K562 (cell line): Measurements from ENCODE around the gene ACHE. TPM values are rescaled to one million over a fixed set of nuclear protein-coding genes. Genes with fewer than 3 reads are reported as not detected.
A peak's percentile ranks its signal among the peaks of the same experiment; 100 is the strongest.

Experiments used
- HDAC2 ChIP-seq: fragments of 450-650 bp; IDR thresholded peaks from 2 replicates; pipeline ENCODE4 v1.6.1; 2016; ENCODE audit warnings: mild to moderate bottlenecking
- HNRNPK ChIP-seq: fragments of 200-400 bp; formaldehyde crosslinking; IDR thresholded peaks from one replicate; pipeline ENCODE4 v1.6.1; 2018; ENCODE audit warnings: mild to moderate bottlenecking, low read depth, low read length; ENCODE audit not compliant: poor library complexity, severe bottlenecking
- KAT8 ChIP-seq: fragments of 450-650 bp; IDR thresholded peaks from 2 replicates; pipeline ENCODE4 v1.6.1; 2016; ENCODE audit warnings: low read depth, mild to moderate bottlenecking
- MCM7 ChIP-seq, 2 experiments: fragments of 450-650 bp; IDR thresholded peaks; 2 replicates each; pipeline ENCODE4 v1.6.1; 2016 to 2018
- NFIX ChIP-seq: fragments of 250-450 bp; sonication (Bioruptor Pico); IDR thresholded peaks from 2 replicates; pipeline ENCODE4 v1.4.0; 2020; ENCODE audit warnings: low read depth, mild to moderate bottlenecking, moderate library complexity
- NFRKB ChIP-seq: fragments of 450-650 bp; IDR thresholded peaks from 2 replicates; pipeline ENCODE4 v1.6.1; 2016; ENCODE audit warnings: low read depth
- NUFIP1 ChIP-seq: fragments of 450-650 bp; IDR thresholded peaks from 2 replicates; pipeline ENCODE4 v1.6.1; 2018; ENCODE audit not compliant: partially characterized antibody
- SIX5 ChIP-seq, 2 experiments: IDR thresholded peaks; 2 replicates each; pipeline ENCODE4 v1.6.1; 2011; ENCODE audit warnings: low read length in 2 of 2, borderline replicate concordance in 1 of 2, low read depth in 1 of 2, mild to moderate bottlenecking in 1 of 2, moderate library complexity in 1 of 2; ENCODE audit not compliant: insufficient read depth in 1 of 2
- ZBTB17 ChIP-seq: fragments of 450-650 bp; formaldehyde crosslinking; IDR thresholded peaks from 2 replicates; pipeline ENCODE4 v1.4.0; 2020; ENCODE audit warnings: mild to moderate bottlenecking
- ZNF23 ChIP-seq: fragments of 250-450 bp; sonication (Bioruptor Pico); IDR thresholded peaks from 2 replicates; pipeline ENCODE4 v1.4.0; 2020; ENCODE audit warnings: mild to moderate bottlenecking
- ZNF3 ChIP-seq: fragments of 250-450 bp; sonication (Bioruptor Pico); IDR thresholded peaks from 2 replicates; pipeline ENCODE4 v1.5.0; 2021; ENCODE audit warnings: mild to moderate bottlenecking, moderate library complexity
- polyA plus RNA-seq, 8 experiments: library from polyadenylated mRNA; depleted of rRNA in 4 of 8; stranded (reverse) in 5 of 8; unstranded in 3 of 8; fragments of >200 nt; fragmentation: Nextera tagmentation in 2 of 8; fragmentation: Illumina TruSeq in 1 of 8; extraction: Ambion mirVana in 2 of 8; extraction: Trizol in 1 of 8; gene quantifications; 2 replicates each; pipeline versions ENCODE4 v1.2.1 to v1.2.3, GENCODE V29; 2011 to 2014; ENCODE audit warnings: inconsistent platforms in 1 of 8, missing spikeins in 1 of 8
- total RNA-seq, 7 experiments: library from RNA; depleted of rRNA in 6 of 7; stranded (reverse); fragments of >200 nt in 6 of 7; fragmentation: Illumina TruSeq in 2 of 7; extraction: Trizol in 2 of 7; gene quantifications; 2 replicates each; pipeline versions ENCODE4 v1.2.1 to v1.2.3, GENCODE V29; 2011 to 2021; ENCODE audit warnings: low replicate concordance in 1 of 7
- TF ChIP-seq, protein P1 (sequence below): sonication (generic); formaldehyde crosslinking; IDR thresholded peaks from 2 replicates; pipeline ENCODE4 v1.8.0; 2023; ENCODE audit warnings: missing genetic modification reagents, mild to moderate bottlenecking, borderline replicate concordance
- TF ChIP-seq, protein P2 (sequence below): sonication (generic); formaldehyde crosslinking; IDR thresholded peaks from 2 replicates; pipeline ENCODE4 v1.8.0; 2023; ENCODE audit warnings: mild to moderate bottlenecking, missing genetic modification reagents
- TF ChIP-seq, protein P3 (sequence below), 2 experiments: fragments of 450-650 bp in 1 of 2; sonication (generic) in 1 of 2; formaldehyde crosslinking; conservative IDR thresholded peaks; 2 replicates each; pipeline versions ENCODE4 v1.4.0 to v1.8.1; 2020 to 2022; ENCODE audit warnings: mild to moderate bottlenecking in 1 of 2, missing genetic modification reagents in 1 of 2
- TF ChIP-seq, protein P4 (sequence below): fragments of 250-450 bp; sonication (Bioruptor Pico); IDR thresholded peaks from 2 replicates; pipeline ENCODE4 v1.9.0; 2021; ENCODE audit warnings: mild to moderate bottlenecking, inconsistent platforms
- TF ChIP-seq, protein P5 (sequence below): fragments of 250-450 bp; sonication (Bioruptor Pico); IDR thresholded peaks from 2 replicates; pipeline ENCODE4 v1.4.0; 2020

The ACHE gene
- total and polyA plus RNA-seq, 9 of the 15 experiments (the other 6 are each of a cell fraction or from before 2014, with no cell fraction given), result 0.04 to 8.8 (median 1.9) TPM

DNA sequence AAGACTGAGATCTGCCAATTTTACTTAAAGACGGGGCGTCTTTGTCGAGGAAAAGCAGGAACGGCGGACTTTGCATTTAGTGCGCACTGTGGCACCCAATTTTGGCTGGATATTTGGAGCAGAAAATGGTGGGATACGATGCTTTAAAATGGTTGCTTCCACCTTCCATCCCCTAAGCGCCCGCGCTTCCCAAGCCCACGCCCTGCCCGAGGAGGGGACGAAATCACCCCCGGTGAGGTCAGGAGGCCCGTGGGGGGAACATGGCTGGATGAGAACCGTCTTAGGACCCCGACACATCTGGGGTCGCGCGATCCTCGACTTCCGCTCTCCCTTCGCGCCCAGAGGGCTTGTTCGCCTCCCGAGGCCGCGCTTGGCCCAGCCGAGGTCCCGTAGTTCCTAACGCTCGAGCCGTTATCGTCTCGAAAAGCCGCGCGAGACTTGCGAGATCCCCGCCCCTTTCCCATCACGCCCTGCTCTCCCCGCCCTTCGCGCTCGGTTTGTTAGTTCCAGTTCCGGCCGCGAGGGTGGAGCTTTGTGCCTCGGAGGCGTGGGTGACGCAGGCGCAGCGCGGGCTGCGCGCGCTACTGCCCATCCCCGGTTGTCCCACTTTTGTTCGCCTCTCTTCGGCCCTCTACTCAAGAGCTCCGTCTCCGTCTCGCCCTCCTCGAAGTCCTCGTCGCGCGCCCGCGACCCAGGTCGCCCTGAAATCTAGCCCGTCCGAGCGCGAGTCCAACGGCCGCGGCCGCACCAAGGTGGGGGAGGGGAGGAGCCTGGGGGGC, 20.9 kb downstream of the ACHE start, which contains the start of gene SRRT (continued):
- TF ChIP-seq, protein P1, sequence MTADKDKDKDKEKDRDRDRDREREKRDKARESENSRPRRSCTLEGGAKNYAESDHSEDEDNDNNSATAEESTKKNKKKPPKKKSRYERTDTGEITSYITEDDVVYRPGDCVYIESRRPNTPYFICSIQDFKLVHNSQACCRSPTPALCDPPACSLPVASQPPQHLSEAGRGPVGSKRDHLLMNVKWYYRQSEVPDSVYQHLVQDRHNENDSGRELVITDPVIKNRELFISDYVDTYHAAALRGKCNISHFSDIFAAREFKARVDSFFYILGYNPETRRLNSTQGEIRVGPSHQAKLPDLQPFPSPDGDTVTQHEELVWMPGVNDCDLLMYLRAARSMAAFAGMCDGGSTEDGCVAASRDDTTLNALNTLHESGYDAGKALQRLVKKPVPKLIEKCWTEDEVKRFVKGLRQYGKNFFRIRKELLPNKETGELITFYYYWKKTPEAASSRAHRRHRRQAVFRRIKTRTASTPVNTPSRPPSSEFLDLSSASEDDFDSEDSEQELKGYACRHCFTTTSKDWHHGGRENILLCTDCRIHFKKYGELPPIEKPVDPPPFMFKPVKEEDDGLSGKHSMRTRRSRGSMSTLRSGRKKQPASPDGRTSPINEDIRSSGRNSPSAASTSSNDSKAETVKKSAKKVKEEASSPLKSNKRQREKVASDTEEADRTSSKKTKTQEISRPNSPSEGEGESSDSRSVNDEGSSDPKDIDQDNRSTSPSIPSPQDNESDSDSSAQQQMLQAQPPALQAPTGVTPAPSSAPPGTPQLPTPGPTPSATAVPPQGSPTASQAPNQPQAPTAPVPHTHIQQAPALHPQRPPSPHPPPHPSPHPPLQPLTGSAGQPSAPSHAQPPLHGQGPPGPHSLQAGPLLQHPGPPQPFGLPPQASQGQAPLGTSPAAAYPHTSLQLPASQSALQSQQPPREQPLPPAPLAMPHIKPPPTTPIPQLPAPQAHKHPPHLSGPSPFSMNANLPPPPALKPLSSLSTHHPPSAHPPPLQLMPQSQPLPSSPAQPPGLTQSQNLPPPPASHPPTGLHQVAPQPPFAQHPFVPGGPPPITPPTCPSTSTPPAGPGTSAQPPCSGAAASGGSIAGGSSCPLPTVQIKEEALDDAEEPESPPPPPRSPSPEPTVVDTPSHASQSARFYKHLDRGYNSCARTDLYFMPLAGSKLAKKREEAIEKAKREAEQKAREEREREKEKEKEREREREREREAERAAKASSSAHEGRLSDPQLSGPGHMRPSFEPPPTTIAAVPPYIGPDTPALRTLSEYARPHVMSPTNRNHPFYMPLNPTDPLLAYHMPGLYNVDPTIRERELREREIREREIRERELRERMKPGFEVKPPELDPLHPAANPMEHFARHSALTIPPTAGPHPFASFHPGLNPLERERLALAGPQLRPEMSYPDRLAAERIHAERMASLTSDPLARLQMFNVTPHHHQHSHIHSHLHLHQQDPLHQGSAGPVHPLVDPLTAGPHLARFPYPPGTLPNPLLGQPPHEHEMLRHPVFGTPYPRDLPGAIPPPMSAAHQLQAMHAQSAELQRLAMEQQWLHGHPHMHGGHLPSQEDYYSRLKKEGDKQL (CRISPR knock-in tag), result no peak; the same call in 1 of the 2 replicates
- TF ChIP-seq NUFIP1 (peak; percentile 27), ZNF3 (CRISPR knock-in tag) (no peak), NFRKB (peak; percentile 99), HNRNPK (no peak), ZBTB17 (CRISPR knock-in tag) (peak; percentile 87), HDAC2 (peak; percentile 46; the same call in 1 of the 2 replicates), NFIX (CRISPR knock-in tag) (no peak), KAT8 (peak; percentile 99), MCM7 (IDR thresholded peaks at IDR 0.05) (no peak), SIX5 (IDR thresholded peaks at IDR 0.05; ENCODE audit: borderline replicate concordance in 1 of 2, insufficient read depth in 1 of 2, low read depth in 1 of 2, low read length in 2 of 2) (no peak; a peak in 2 of 4 replicates), ZNF23 (CRISPR knock-in tag) (peak; percentile 61; the same call in 1 of the 2 replicates)
- TF ChIP-seq, protein P2, sequence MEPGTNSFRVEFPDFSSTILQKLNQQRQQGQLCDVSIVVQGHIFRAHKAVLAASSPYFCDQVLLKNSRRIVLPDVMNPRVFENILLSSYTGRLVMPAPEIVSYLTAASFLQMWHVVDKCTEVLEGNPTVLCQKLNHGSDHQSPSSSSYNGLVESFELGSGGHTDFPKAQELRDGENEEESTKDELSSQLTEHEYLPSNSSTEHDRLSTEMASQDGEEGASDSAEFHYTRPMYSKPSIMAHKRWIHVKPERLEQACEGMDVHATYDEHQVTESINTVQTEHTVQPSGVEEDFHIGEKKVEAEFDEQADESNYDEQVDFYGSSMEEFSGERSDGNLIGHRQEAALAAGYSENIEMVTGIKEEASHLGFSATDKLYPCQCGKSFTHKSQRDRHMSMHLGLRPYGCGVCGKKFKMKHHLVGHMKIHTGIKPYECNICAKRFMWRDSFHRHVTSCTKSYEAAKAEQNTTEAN, result no peak; the same call in 1 of the 2 replicates
- TF ChIP-seq, protein P3, sequence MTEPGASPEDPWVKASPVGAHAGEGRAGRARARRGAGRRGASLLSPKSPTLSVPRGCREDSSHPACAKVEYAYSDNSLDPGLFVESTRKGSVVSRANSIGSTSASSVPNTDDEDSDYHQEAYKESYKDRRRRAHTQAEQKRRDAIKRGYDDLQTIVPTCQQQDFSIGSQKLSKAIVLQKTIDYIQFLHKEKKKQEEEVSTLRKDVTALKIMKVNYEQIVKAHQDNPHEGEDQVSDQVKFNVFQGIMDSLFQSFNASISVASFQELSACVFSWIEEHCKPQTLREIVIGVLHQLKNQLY (CRISPR knock-in tag; conservative IDR thresholded peaks at IDR 0.05), result peak in 1 of 2 experiments; percentile 34; a peak in 1 of 4 replicates
- TF ChIP-seq, protein P4, sequence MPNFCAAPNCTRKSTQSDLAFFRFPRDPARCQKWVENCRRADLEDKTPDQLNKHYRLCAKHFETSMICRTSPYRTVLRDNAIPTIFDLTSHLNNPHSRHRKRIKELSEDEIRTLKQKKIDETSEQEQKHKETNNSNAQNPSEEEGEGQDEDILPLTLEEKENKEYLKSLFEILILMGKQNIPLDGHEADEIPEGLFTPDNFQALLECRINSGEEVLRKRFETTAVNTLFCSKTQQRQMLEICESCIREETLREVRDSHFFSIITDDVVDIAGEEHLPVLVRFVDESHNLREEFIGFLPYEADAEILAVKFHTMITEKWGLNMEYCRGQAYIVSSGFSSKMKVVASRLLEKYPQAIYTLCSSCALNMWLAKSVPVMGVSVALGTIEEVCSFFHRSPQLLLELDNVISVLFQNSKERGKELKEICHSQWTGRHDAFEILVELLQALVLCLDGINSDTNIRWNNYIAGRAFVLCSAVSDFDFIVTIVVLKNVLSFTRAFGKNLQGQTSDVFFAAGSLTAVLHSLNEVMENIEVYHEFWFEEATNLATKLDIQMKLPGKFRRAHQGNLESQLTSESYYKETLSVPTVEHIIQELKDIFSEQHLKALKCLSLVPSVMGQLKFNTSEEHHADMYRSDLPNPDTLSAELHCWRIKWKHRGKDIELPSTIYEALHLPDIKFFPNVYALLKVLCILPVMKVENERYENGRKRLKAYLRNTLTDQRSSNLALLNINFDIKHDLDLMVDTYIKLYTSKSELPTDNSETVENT (CRISPR knock-in tag), result peak; percentile 92
- TF ChIP-seq, protein P5, sequence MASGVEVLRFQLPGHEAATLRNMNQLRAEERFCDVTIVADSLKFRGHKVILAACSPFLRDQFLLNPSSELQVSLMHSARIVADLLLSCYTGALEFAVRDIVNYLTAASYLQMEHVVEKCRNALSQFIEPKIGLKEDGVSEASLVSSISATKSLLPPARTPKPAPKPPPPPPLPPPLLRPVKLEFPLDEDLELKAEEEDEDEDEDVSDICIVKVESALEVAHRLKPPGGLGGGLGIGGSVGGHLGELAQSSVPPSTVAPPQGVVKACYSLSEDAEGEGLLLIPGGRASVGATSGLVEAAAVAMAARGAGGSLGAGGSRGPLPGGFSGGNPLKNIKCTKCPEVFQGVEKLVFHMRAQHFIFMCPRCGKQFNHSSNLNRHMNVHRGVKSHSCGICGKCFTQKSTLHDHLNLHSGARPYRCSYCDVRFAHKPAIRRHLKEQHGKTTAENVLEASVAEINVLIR (CRISPR knock-in tag), result no peak
